IMR-90 (cell line): ENCODE results near the gene PRKCE. TPM values are rescaled to one million over a fixed set of nuclear protein-coding genes. Genes with fewer than 3 reads are reported as not detected.

ENCODE experiments used
- ATAC-seq: fragments of 200-7000 bp; cut with Tn5 transposase; 2 replicates; pipeline ENCODE4 v1.9.1; 2020; ENCODE audit warnings: low read depth, mild to moderate bottlenecking, moderate library complexity
- BruUV-seq: library from RNA; stranded (reverse); fragments of 400-500 nt; replicated peaks from 2 replicates; lab custom pipeline; 2021; lab: Mats Ljungman, UMichigan
- CTCF ChIA-PET: fragments of 300-600 bp; formaldehyde crosslinking; extraction: SDS; loops from one replicate; lab custom pipeline; 2021; ENCODE audit warnings: antibody characterized with exemption; lab: Yijun Ruan, JAX
- POLR2A ChIA-PET: fragments of 300-600 bp; sonication (Branson Sonifier 250); formaldehyde crosslinking; loops from one replicate; lab custom pipeline; 2022; ENCODE audit warnings: antibody characterized with exemption; ENCODE audit not compliant: unreplicated experiment; lab: Charles Lee
- DNase-seq: peaks from one replicate; pipeline ENCODE4 v3.0.0; 2013
- H2AFZ ChIP-seq: replicated peaks from 2 replicates; pipeline ENCODE3; 2013; ENCODE audit warnings: low read length, mild to moderate bottlenecking; ENCODE audit not compliant: poor library complexity
- H2AK5ac ChIP-seq: 2 replicates; pipeline ENCODE4 v1.6.1; 2013; ENCODE audit warnings: low read depth, low read length, inconsistent platforms
- H2AK9ac ChIP-seq: replicated peaks from 2 replicates; pipeline ENCODE3; 2013; ENCODE audit warnings: mild to moderate bottlenecking, low read depth, low read length, moderate library complexity; ENCODE audit not compliant: poor library complexity
- H2BK120ac ChIP-seq: 2 replicates; pipeline ENCODE4 v1.6.1; 2013; ENCODE audit warnings: low read depth, low read length, inconsistent platforms
- H2BK15ac ChIP-seq: 3 replicates; pipeline ENCODE4 v1.6.1; 2013; ENCODE audit warnings: low read depth, low read length, inconsistent platforms
- H2BK20ac ChIP-seq: 2 replicates; pipeline ENCODE4 v1.6.1; 2013; ENCODE audit warnings: low read depth, mild to moderate bottlenecking, inconsistent platforms, low read length, moderate library complexity
- H2BK5ac ChIP-seq: 2 replicates; pipeline ENCODE4 v1.6.1; 2013; ENCODE audit warnings: mild to moderate bottlenecking, low read depth, low read length, inconsistent platforms; ENCODE audit not compliant: poor library complexity, severe bottlenecking
- H3K14ac ChIP-seq: replicated peaks from 2 replicates; pipeline ENCODE4 v1.6.1; 2013; ENCODE audit warnings: low read depth, low read length, inconsistent platforms
- H3K18ac ChIP-seq: 2 replicates; pipeline ENCODE4 v1.6.1; 2013; ENCODE audit warnings: low read depth, low read length, control low read depth
- H3K23ac ChIP-seq: 2 replicates; pipeline ENCODE4 v1.6.1; 2013; ENCODE audit warnings: low read depth, low read length, inconsistent platforms
- H3K27ac ChIP-seq: 2 replicates; pipeline ENCODE4 v1.5.1; 2013; ENCODE audit warnings: mild to moderate bottlenecking, control low read depth, low read length; ENCODE audit not compliant: insufficient read depth
- H3K27me3 ChIP-seq: 2 replicates; pipeline ENCODE4 v1.6.1; 2013; ENCODE audit warnings: low read length; ENCODE audit not compliant: control insufficient read depth, insufficient read depth
- H3K36me3 ChIP-seq: 2 replicates; pipeline ENCODE4 v1.6.1; 2013; ENCODE audit warnings: low read length, mixed read lengths; ENCODE audit not compliant: control insufficient read depth, insufficient read depth
- H3K4ac ChIP-seq: 2 replicates; pipeline ENCODE4 v1.6.1; 2013; ENCODE audit warnings: low read depth, low read length, inconsistent platforms
- H3K4me1 ChIP-seq: 2 replicates; pipeline ENCODE4 v1.6.1; 2013; ENCODE audit warnings: low read length, mixed read lengths; ENCODE audit not compliant: control insufficient read depth, insufficient read depth
- H3K4me2 ChIP-seq: 2 replicates; pipeline ENCODE4 v1.6.1; 2013; ENCODE audit warnings: low read depth, mild to moderate bottlenecking, control low read depth, low read length, moderate library complexity
- H3K4me3 ChIP-seq: 2 replicates; pipeline ENCODE4 v1.5.1; 2013; ENCODE audit warnings: low read depth, mild to moderate bottlenecking, control low read depth, low read length, moderate library complexity; ENCODE audit not compliant: insufficient read depth
- H3K56ac ChIP-seq: 2 replicates; pipeline ENCODE4 v1.6.1; 2013; ENCODE audit warnings: low read length, inconsistent platforms; ENCODE audit not compliant: insufficient read depth; ENCODE audit errors: extremely low read depth
- H3K79me1 ChIP-seq, 2 experiments: 2 replicates each; pipeline ENCODE4 v1.6.1; 2013; ENCODE audit warnings: low read length in 2 of 2, inconsistent platforms in 1 of 2, low read depth in 1 of 2
- H3K9ac ChIP-seq: 2 replicates; pipeline ENCODE4 v1.6.1; 2013; ENCODE audit warnings: low read depth, low read length, control low read depth
- H3K9me1 ChIP-seq: 2 replicates; pipeline ENCODE4 v1.6.1; 2013; ENCODE audit warnings: low read length, inconsistent platforms; ENCODE audit not compliant: insufficient read depth
- H3K9me3 ChIP-seq: 2 replicates; pipeline ENCODE4 v1.6.1; 2013; ENCODE audit warnings: low read length; ENCODE audit not compliant: control insufficient read depth, insufficient read depth
- H4K20me1 ChIP-seq: 2 replicates; pipeline ENCODE4 v1.6.1; 2013; ENCODE audit warnings: low read length, inconsistent platforms; ENCODE audit not compliant: insufficient read depth
- H4K5ac ChIP-seq: 2 replicates; pipeline ENCODE4 v1.6.1; 2013; ENCODE audit warnings: mild to moderate bottlenecking, low read depth, low read length, control low read depth
- H4K8ac ChIP-seq, 2 experiments: 2 replicates each; pipeline ENCODE4 v1.6.1; 2013; ENCODE audit warnings: low read depth in 2 of 2, low read length in 2 of 2, control low read depth in 1 of 2, inconsistent platforms in 1 of 2
- H4K91ac ChIP-seq: 2 replicates; pipeline ENCODE4 v1.6.1; 2013; ENCODE audit warnings: low read depth, low read length, inconsistent platforms; ENCODE audit not compliant: insufficient read depth
- BHLHE40 ChIP-seq: fragments of 150-350 bp; IDR thresholded peaks from 2 replicates; pipeline ENCODE4 v1.6.1; 2016; ENCODE audit warnings: mild to moderate bottlenecking, low read depth, low read length
- CEBPB ChIP-seq: IDR thresholded peaks from 2 replicates; pipeline ENCODE4 v1.6.1; 2012; ENCODE audit warnings: low read depth, low read length, improper control_type of control experiment
- CHD1 ChIP-seq: IDR thresholded peaks from 2 replicates; pipeline ENCODE4 v1.6.1; 2012; ENCODE audit warnings: low read depth, low read length, improper control_type of control experiment
- FOS ChIP-seq: fragments of 150-350 bp; IDR thresholded peaks from 2 replicates; pipeline ENCODE4 v1.6.1; 2016; ENCODE audit warnings: low read depth, low read length
- MAFK ChIP-seq: IDR thresholded peaks from 2 replicates; pipeline ENCODE4 v1.6.1; 2012; ENCODE audit warnings: low read depth, low read length, improper control_type of control experiment
- MAZ ChIP-seq: IDR thresholded peaks from 2 replicates; pipeline ENCODE4 v1.6.1; 2012; ENCODE audit warnings: low read depth, mild to moderate bottlenecking, low read length, improper control_type of control experiment, moderate library complexity, borderline replicate concordance
- MXI1 ChIP-seq: IDR thresholded peaks from 2 replicates; pipeline ENCODE4 v1.6.1; 2012; ENCODE audit warnings: low read depth, mild to moderate bottlenecking, low read length, moderate library complexity, borderline replicate concordance
- NFE2L2 ChIP-seq: fragments of 150-350 bp; IDR thresholded peaks from 2 replicates; pipeline ENCODE4 v1.6.1; 2016; ENCODE audit warnings: low read depth, mild to moderate bottlenecking, low read length
- POLR2A ChIP-seq: IDR thresholded peaks from 2 replicates; pipeline ENCODE4 v1.6.1; 2012; ENCODE audit warnings: mild to moderate bottlenecking, low read depth, low read length
- RAD21 ChIP-seq: IDR thresholded peaks from 2 replicates; pipeline ENCODE4 v1.6.1; 2012; ENCODE audit warnings: low read length, improper control_type of control experiment
- RCOR1 ChIP-seq: IDR thresholded peaks from 2 replicates; pipeline ENCODE4 v1.6.1; 2012; ENCODE audit warnings: mild to moderate bottlenecking, low read length, improper control_type of control experiment; ENCODE audit not compliant: insufficient replicate concordance
- RFX5 ChIP-seq: IDR thresholded peaks from 2 replicates; pipeline ENCODE4 v1.8.0; 2012; ENCODE audit warnings: low read depth, mild to moderate bottlenecking, low read length, moderate library complexity
- SMC3 ChIP-seq: fragments of 150-350 bp; IDR thresholded peaks from 2 replicates; pipeline ENCODE4 v1.6.1; 2016; ENCODE audit warnings: low read depth, mild to moderate bottlenecking, antibody characterized with exemption, low read length, moderate library complexity
- WGBS, 2 experiments: methylation state at CpG; one replicate each; pipeline versions ENCODE4 v1.1.5 to v1.1.7; 2013; ENCODE audit warnings: missing lambda C conversion rate in 2 of 2; ENCODE audit not compliant: insufficient read length in 1 of 2; ENCODE audit errors: extremely low coverage in 2 of 2; 5-methylcytosine and 5-hydroxymethylcytosine counted together
- dilution Hi-C: fragments of 300-500 bp; cut with HindIII; formaldehyde crosslinking; loops from one replicate; pipeline ENCODE4 v1.14.3; 2018; ENCODE audit warnings: low sequenced_read_pairs; ENCODE audit not compliant: unreplicated experiment
- in situ Hi-C: fragments of 300-500 bp; cut with MboI; formaldehyde crosslinking; loops from 3 replicates; pipeline ENCODE4 v1.14.3; 2019; ENCODE audit warnings: low sequenced_read_pairs, inconsistent platforms, mixed read lengths
- intact Hi-C: fragments of 100-400 bp; cut with micrococcal nuclease; formaldehyde crosslinking; loops from 2 replicates; pipeline ENCODE4 v1.10.0; 2022
- polyA plus RNA-seq, 3 experiments: library from polyadenylated mRNA; depleted of rRNA; stranded (reverse); fragments of >200 nt; gene quantifications; 2 replicates each; pipeline ENCODE4 v1.2.3, GENCODE V29; 2012; ENCODE audit warnings: low replicate concordance in 1 of 3
- total RNA-seq: library from RNA; depleted of rRNA; stranded (reverse); fragments of >200 nt; gene quantifications from 2 replicates; pipeline ENCODE4 v1.2.3, GENCODE V29; 2012
- TF ChIP-seq, protein P1 (sequence below): fragments of 150-350 bp; IDR thresholded peaks from 2 replicates; pipeline ENCODE4 v1.6.1; 2017; ENCODE audit warnings: mild to moderate bottlenecking, antibody characterized with exemption, low read length, low read depth
- TF ChIP-seq, protein P2 (sequence below): conservative IDR thresholded peaks from 2 replicates; pipeline ENCODE4 v1.5.1; 2012; ENCODE audit warnings: mild to moderate bottlenecking, low read depth, low read length, improper control_type of control experiment
- TF ChIP-seq, protein P3 (sequence below): fragments of 150-350 bp; IDR thresholded peaks from 2 replicates; pipeline ENCODE4 v1.6.1; 2016; ENCODE audit warnings: low read depth, mild to moderate bottlenecking, low read length, moderate library complexity, borderline replicate concordance

PRKCE gene
- total and polyA plus RNA-seq, 2 of the 4 experiments (the other 2 are of a cell fraction): 8.1 to 32.4 TPM

DNA sequence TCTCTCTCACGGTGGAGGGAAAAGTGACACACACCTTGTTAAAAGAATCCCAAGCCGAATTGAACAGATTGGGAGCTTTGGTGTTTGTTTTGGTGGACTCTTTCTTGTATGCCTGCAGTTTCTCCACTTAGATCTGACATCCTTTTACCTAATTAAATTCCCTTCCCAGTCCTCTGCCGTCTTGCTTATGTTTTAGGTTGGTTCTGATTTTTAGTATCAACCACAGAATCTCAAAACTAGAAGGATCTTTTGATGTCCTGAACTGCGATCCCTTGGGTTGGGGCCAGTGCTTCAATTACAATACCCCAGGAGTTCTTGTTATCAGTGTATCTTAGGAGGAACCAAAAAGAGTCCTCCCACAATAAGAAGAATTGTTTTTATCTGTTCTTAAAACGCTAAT is 112.3 kb downstream of the PRKCE start:
- Histone ChIP-seq H3K9me3 (no peaks in the 10 kb centered on the region), H3K79me1 (peaks cover 15 to 27% of the 10 kb centered on the region in 2 experiments), H3K14ac (no peak overlapping the region), H4K20me1 (peaks cover 13% of the 10 kb centered on the region), H2AK9ac (peak overlapping the region; percentile 6), H3K4ac (no peak overlapping the region), H3K27ac (no peak overlapping the region), H3K4me2 (no peak overlapping the region), H2BK15ac (no peak overlapping the region), H2BK20ac (no peak overlapping the region), H3K36me3 (no peaks in the 10 kb centered on the region), H3K9ac (no peak overlapping the region), H2BK5ac (no peak overlapping the region), H3K56ac (no peak overlapping the region), H3K27me3 (no peaks in the 10 kb centered on the region), H3K18ac (no peak overlapping the region), H3K4me3 (no peak overlapping the region), H4K8ac (no peak overlapping the region), H4K5ac (no peak overlapping the region), H3K9me1 (0 out of 2 replicates have a peak, but pooled peaks cover 9% of the 10 kb centered on the region), H3K4me1 (peaks cover 9% of the 10 kb centered on the region), H4K91ac (no peak overlapping the region), H2BK120ac (no peak overlapping the region), H3K23ac (no peak overlapping the region), H2AK5ac (no peak overlapping the region), H2AFZ (no peak overlapping the region)
- no peak for ATAC-seq
- DNase-seq: no peak
- TF ChIP-seq MAFK (no peak), RFX5 (no peak), MAZ (no peak), BHLHE40 (no peak), RCOR1 (no peak), MXI1 (no peak), FOS (no peak), CEBPB (no peak), NFE2L2 (no peak), SMC3 (no peak), POLR2A (no peak), RAD21 (no peak), CHD1 (no peak)
- TF ChIP-seq, protein P1, sequence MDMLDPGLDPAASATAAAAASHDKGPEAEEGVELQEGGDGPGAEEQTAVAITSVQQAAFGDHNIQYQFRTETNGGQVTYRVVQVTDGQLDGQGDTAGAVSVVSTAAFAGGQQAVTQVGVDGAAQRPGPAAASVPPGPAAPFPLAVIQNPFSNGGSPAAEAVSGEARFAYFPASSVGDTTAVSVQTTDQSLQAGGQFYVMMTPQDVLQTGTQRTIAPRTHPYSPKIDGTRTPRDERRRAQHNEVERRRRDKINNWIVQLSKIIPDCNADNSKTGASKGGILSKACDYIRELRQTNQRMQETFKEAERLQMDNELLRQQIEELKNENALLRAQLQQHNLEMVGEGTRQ: no peak
- TF ChIP-seq, protein P2, sequence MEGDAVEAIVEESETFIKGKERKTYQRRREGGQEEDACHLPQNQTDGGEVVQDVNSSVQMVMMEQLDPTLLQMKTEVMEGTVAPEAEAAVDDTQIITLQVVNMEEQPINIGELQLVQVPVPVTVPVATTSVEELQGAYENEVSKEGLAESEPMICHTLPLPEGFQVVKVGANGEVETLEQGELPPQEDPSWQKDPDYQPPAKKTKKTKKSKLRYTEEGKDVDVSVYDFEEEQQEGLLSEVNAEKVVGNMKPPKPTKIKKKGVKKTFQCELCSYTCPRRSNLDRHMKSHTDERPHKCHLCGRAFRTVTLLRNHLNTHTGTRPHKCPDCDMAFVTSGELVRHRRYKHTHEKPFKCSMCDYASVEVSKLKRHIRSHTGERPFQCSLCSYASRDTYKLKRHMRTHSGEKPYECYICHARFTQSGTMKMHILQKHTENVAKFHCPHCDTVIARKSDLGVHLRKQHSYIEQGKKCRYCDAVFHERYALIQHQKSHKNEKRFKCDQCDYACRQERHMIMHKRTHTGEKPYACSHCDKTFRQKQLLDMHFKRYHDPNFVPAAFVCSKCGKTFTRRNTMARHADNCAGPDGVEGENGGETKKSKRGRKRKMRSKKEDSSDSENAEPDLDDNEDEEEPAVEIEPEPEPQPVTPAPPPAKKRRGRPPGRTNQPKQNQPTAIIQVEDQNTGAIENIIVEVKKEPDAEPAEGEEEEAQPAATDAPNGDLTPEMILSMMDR: no peak
- TF ChIP-seq, protein P3, sequence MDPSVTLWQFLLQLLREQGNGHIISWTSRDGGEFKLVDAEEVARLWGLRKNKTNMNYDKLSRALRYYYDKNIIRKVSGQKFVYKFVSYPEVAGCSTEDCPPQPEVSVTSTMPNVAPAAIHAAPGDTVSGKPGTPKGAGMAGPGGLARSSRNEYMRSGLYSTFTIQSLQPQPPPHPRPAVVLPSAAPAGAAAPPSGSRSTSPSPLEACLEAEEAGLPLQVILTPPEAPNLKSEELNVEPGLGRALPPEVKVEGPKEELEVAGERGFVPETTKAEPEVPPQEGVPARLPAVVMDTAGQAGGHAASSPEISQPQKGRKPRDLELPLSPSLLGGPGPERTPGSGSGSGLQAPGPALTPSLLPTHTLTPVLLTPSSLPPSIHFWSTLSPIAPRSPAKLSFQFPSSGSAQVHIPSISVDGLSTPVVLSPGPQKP: no peak
- CTCF ChIA-PET: no interaction called here
- in situ Hi-C loops (no loop called here), intact Hi-C loops (no loop called here), dilution Hi-C loops (no loop called here)
- POLR2A ChIA-PET: no interaction called here
- WGBS, 2 experiments: no CpG with 5 or more reads among the region's 5 CpGs
- BruUV-seq: no TSS peak
